Measurements from ENCODE around the gene SOCS3.
A peak's percentile ranks its signal among the peaks of the same experiment; 100 is the strongest.

The SOCS3 gene

DNA sequence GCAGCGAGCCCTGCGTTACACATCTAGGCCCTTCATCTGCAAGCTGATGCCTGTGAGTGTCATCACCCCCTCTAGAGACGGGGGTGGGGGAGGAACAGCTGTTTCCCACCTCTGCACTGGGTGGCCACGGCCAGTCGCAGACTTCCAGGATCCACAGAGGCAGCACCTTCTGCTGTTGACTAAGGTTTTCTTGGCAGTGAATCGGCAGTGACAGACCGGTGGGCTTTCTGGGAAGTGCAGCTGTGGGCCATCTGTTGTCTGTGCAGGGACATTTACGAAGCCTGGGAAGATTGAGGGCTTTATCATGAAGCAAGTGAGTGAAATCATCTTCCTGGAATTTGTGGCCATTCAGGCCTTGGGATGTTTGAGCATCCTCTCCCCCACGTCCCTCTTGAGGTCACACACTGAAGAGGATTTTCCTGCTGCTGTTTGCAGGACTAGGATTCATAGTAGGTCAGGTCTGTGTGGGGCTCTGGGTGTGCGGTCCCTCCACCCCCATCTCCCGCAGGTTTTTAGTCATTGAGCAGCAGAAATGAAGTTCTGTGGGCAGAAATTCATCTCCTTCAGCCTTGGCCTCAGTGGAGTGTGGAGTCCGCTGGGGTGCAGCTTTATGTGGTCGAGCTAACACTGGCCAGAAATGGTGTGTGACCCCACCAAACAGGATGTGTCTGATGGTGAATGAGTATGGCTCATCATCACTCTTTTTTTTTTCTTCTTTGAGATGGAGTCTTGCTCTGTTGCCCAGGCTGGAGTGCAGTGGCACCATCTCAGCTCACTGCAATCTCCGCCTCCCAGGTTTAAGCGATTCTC, 30.6 kb upstream of the SOCS3 start:
- DNase-seq: peak; percentile 26

DNA sequence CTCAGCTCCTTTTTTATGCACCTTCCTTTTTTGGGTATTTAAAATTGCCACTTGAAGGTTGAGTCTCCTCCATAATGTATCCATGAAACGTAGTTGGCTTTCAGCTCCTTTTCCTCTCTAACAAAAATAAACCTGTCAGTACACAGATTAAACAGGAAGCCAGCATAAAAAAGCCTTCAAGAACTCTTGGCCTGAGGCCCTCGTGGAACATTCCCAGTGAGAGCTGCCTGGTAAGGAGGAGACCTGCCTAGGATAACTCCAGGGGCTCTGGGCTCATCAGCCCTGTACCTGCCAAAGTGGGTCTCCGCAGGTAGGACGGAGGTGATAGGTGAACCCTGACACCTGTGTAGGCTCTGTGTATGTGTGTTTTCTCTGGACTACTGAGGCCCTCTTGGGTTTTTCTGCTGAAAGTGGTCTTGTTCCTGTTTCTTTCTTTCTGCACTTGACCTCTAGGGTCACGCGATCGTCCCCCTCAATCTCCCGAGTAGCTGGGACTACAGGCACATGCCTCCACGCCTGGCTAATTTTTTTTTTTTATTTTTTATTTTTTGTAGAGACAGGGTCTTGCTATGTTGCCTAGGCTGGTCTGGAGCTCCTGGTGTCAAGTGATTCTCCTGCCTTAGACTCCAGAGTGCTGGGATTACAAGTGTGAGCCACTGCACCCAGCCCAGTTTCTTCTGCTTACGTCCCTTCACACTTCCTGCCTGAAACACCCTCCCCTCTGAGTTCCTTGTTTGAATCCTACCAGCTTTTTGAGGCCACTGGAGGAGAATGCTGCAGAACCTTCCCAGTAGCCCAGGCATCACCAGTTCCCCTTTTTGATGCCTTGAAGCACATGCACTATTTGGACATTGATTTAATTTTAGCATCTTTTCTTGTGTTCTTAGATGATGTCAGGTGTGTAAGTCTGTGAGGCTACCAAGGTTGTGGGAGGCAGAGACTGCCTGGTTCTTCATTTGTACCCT, 28.4 kb upstream of the SOCS3 start:
- no peak for DNase-seq

DNA sequence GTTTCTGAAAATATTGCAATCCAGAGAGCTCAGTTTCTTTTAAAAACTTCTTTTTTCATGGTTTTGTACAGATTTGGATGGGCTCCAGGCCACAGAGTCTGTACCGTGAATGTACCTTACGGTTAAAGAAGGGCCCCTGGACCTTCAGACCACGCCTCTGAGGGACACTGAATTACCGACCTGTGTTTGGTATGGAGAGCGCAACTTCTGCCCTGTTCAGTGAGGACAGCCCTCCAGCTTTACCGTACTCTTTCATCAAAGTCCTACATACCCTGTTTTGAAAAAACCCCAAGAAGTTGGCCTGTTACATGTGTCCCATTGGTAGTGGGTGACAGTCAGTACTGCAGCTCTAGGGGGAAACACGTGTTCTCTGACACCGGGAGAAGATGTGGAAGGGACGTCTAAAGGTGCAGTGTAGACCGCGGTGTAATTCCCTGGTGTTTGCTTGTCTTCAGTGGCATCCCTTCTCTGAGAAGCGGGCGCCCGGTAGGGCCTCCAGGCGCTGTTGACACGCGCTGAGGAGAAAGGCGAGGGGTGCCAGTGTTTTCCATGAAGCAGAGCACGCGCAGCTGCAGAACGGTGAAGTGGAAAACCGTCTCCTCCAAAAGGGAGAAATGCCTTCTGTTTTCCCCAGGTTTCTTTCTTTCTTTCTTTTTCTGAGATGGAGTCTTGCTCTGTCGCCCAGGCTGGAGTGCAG, 24.8 kb upstream of the SOCS3 start:
- DNase-seq: no peak

- no peak for DNase-seq
These were observed 24.0 kb upstream of the SOCS3 start for GRCh38 chr17:78383725-78384471.

- no peak for DNase-seq
These were observed 21.8 kb upstream of the SOCS3 start for GRCh38 chr17:78381601-78382232.

- no peak for DNase-seq
These were observed 20.5 kb upstream of the SOCS3 start for GRCh38 chr17:78380370-78380769.

DNA sequence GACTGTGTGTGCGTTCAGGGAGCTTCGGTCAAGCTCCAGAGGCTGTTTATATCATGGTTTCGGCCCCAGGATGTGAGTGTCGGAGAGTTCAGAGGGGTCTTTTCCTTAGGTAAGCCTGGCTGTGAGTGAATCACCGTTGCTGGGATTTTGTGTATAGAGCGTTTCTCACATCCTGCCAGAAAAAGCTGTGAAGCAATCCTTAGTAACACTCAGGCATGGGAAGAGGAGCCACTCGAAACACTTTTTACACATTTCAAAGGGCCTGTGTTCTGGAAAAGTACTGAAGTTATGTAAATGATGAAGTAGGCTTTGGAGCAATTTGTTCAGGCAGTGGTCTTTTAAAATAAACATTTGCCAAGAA, 19.2 kb upstream of the SOCS3 start:
- peak; percentile 70 for DNase-seq

DNA sequence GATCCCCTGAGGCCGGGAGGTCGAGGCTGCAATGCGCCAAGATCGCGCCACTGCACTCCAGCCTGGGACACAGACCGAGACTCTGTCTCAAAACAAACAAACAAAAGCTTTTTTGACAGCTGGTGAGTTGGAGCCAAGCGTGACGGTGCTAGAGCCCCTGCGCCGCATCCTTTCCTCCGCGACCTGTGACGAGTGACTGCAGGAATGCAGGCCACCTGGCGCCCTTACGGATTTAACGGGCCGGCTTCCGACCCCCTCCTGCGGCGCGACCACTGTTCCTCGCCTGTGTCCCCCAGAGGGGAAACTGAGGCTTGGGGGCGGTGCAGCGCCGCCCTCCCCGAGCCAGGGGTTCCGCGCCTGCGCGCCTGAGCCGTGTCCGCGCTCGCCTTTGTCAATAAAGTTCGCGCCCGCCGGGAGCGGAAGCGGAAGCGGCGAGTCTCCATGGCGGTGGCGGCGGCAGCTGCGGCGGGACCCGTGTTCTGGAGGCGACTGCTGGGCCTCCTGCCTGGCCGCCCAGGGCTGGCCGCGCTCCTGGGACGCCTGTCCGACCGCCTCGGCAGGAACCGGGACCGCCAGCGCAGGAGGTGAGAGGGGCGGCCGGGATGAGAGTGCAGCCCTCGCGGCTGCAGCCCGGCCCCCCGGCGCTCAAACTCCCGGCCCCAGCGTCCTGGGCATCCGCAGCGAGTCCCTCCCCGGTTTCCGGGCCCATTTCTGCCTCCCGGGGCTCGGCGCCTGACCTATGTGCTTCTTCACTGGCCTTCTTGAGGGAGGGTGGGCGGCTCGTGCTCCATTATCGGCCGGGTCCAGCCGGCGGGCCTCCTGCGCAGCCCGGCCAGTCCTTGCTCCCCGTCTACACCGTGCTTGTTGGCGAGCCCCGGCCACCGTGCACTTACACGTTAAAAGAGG, 18.6 kb upstream of the SOCS3 start, which contains the start of gene PGS1:
Gene PGS1, plus strand, starts transcription at position 425 of the 906 bp plus-strand sequence. Its CDS starts 17 bp downstream, at position 442.
- peak; percentile 93 for DNase-seq

- DNase-seq: peak; percentile 63
These were observed 18.0 kb upstream of the SOCS3 start for GRCh38 chr17:78377858-78378224.

DNA sequence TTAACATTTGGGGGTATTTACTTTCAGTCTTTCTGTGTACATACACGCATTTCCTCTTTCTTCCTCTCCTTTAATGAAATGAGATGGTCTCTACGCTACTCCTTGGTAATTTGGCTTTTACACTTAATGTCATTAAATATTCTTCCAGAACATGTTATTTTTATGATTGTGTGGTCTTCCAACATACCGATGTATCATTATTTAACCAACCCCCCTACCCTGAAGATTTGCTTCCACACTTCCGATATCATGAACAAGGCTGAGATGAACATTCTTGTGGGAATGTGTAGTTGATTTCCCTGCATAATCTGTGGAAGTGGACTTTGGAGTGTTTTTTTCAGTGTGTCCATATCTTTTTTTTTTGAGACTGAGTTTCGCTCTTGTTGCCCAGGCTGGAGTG, 16.3 kb upstream of the SOCS3 start:
- DNase-seq: no peak

GRCh38 chr17:78375401-78376151, 15.7 kb upstream of the SOCS3 start:
- DNase-seq: peak; percentile 55

- DNase-seq: no peak
These were observed 14.9 kb upstream of the SOCS3 start for GRCh38 chr17:78374631-78375274.

DNA sequence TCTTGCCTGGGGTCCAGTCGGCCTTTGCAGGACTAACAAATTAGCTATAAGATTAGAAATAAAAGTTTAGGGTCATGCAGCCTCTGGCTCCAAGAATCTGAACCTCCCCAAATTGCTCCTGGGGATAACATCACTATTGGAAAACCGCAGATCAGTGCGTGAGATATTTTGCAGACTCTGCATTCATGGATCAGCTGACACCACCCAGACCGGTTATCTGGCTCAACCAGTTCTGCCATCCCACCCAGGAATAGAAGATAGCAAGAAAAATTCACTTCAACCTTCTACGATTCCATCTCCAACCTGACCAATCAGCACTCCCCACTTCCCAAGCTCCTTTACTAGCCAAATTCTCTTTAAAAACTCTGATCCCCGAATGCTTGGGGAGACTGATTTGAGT, 14.3 kb upstream of the SOCS3 start:
- no peak for DNase-seq

DNA sequence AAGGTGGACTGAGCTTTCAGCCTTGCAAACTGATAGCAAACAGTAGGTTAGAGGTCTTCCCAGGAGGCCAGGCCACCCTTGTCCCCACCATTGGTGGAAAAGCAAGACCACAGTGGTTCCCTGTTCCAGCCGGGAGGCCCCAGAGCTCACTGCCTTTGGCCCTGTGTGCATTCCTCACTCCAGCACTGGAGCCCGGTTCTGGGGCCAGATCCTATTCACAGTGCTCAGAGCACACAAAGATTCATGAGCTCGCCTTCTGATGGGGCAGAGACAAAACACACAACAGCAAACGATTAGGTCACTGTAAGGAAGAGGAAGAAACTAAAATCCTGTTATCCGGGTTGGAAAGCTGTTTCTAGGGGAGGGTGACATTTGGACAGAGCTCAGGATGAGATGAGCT, 13.0 kb upstream of the SOCS3 start:
- DNase-seq: no peak

DNA sequence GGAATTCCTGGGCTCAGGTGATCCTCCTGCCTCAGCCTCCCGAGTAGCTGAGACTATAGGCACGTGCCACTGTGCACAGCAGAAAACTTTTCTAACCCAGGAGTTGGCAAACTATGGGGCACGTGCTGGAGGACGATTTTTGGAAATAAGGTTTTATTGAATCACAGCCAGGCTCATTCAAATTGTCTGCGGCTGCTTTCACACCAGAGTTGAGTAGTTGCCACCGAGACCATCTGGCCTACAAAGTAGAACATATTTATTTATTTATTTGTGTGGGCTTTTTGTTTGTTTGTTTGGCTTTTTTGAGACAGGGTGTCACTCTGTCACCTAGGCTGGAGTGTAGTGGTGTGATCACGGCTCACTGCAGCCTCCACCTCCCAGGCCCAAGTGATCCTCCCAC, 11.2 kb upstream of the SOCS3 start:
- DNase-seq: no peak

- DNase-seq: no peak
These were observed 10.0 kb upstream of the SOCS3 start for GRCh38 chr17:78369791-78370381.

GRCh38 chr17:78368854-78369495, 9.1 kb upstream of the SOCS3 start:
- DNase-seq: no peak

GRCh38 chr17:78368348-78368747, 8.5 kb upstream of the SOCS3 start:
- no peak for DNase-seq

DNA sequence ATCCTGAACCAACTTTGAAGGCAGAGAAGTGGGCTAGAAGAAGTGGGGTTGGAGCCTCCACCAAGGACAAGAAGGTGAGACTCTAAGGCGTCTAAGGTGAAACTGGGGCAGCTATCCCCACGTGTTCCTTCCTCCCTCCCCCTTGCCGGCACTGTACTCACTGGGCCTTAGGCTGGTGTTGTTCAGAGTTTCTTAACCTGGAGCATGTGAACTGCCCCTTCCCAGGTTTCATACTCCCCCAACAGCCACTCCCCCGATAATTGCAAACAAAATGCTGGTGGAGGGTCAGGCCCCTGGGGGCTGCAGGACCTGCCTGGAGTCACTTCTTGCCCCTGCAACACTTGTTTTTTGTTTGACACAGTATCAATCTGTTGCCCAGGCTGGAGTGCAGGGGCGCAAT, 7.3 kb upstream of the SOCS3 start:
- DNase-seq: no peak

All from DMS53 (cell line).